OCI-M2 (cell line): ENCODE measurements around the gene IL15RA.

Experiments
- DNase-seq: peaks from one replicate; lab custom pipeline; 2025; ENCODE audit not compliant: unreplicated experiment; lab: John Stamatoyannopoulos, UW

IL15RA gene, protein sequence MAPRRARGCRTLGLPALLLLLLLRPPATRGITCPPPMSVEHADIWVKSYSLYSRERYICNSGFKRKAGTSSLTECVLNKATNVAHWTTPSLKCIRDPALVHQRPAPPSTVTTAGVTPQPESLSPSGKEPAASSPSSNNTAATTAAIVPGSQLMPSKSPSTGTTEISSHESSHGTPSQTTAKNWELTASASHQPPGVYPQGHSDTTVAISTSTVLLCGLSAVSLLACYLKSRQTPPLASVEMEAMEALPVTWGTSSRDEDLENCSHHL

DNA sequence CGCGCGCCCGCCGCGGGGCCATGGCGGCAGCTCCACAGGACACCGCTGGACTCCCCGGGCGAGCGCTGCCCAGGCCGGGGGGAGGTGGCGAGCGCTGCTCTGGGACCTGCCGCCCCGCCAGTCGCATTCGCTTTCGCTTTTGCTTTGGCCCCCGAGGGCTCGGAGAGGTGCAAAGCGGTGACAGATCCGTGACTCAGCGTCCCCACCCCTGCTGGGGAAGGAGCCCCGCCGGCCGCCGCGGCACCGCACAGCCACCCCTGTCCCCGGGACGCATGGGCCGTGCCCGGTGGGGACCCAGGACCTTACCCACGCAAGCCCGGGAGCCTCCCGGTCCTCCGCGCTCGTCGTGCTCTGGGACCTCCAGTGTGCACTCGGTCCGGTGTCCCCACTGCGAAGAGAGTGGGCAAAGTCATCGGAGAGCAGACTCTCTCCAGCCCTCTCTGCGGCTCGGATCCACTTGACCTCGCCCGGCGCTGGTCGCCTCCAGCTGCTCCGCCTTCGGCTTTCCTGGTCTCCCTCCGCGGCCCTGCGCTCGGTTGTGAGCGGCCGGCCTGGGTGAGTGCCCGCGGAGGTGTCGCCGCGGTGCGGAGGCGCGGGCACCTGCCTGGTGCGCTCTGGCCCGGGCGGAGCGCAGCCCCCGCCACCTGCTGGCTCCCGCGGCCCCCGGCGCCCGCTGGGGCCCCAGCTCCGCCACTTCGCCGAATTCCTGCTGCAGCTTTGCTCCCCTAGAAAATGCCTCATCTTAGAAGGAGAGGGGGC lies at the start of gene IL15RA:
IL15RA (minus strand) TSS at position 73 of the 759 bp plus-strand sequence; CDS start at position 22, 51 bp downstream.
- peak; percentile 3 for DNase-seq

- DNase-seq: no peak
Measured at GRCh38 chr10:6025683-6026255, 48.4 kb upstream of the IL15RA start.

GRCh38 chr10:6024334-6024682 lies 47.0 kb upstream of the IL15RA start:
- no peak for DNase-seq

DNA sequence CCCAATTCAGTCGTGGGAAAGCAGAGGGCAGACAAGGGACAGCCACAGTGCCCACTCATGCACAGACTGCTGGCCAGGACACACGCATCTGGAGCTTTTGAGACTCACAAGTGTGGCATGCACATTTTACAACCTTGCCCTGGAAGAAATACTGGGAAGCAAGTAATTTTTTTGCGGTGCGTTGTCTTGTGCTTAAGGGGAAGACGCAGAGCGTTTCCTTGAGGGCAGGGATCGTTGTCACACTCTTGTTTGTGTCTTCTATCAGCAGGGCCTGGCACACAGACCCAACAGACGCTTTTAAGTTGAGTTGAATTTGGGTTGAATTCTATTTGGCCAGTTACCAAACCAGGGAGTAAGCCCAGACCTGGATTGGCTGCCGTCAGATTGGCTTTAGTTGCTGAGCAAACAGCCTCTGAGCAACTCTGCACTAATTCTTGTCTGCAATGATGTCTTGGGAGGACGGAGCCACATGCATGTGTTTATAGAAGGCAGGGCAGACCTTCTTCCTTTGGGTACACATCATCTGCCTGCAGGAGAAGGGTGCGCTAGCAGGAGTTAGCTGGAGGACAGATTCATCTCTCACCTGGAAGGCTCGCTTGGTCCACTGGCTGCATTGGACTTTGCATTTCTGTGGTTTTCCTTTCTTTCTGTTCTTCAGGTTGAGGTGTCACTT lies 46.5 kb upstream of the IL15RA start:
- DNase-seq: no peak

GRCh38 chr10:6022660-6023059 lies 45.3 kb upstream of the IL15RA start:
- DNase-seq: no peak

- no peak for DNase-seq
Measured at GRCh38 chr10:6020826-6021225, 43.5 kb upstream of the IL15RA start.

GRCh38 chr10:6019796-6020195 lies 42.5 kb upstream of the IL15RA start:
- DNase-seq: no peak

DNA sequence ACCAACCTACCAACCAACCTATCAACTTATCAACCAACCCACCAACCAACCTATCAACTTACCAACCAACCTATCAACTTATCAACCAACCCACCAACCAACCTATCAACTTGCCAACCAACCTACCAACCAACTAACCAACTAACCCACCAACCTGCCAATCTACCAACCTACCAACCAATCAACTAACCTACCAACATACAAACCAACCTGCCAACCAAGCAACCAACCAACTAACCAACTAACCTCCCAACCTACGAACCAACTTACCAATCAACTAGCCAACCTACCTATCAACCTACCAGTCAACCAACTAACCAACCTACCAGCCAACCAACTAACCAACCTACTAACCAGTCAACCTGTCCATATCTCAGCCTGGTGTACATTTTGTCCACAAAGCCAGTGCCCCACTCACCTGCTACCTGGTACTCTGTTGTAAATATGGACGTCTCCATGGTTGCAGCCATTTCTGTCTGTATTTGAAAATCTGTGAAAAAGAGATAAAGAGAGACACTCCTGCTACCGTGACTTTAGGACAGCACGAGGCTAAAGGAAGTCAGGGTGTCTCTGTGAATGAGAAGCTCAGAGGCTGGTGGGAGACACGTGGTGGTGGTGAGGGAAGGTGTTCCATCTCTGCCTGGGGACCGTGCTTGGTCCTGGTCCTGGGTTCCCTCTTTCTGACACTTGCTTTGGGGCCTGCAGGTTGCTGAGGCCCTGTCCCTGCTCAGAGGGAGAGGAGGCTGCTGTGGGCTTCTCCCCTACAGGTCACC lies 41.9 kb upstream of the IL15RA start:
- DNase-seq: no peak

DNA sequence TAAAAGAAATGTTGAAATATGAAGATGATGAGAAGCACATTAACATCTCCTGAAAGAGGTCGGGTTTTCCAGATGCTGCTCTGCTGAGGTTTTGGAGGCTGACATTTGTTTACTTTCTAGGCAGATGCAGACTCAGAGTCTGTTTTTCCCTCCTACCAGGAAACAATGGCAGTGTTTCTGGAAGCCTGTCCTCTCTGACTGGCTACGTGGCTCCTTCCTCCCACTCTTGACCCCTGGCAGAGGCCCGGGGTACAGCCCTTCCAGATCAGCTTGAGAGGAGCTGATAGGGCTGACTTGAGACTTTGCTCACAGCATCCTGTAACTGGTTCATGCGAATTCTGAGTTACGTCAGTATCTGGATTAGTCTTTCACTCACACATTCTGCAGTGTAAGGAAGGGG lies 41.1 kb upstream of the IL15RA start:
- no peak for DNase-seq

DNA sequence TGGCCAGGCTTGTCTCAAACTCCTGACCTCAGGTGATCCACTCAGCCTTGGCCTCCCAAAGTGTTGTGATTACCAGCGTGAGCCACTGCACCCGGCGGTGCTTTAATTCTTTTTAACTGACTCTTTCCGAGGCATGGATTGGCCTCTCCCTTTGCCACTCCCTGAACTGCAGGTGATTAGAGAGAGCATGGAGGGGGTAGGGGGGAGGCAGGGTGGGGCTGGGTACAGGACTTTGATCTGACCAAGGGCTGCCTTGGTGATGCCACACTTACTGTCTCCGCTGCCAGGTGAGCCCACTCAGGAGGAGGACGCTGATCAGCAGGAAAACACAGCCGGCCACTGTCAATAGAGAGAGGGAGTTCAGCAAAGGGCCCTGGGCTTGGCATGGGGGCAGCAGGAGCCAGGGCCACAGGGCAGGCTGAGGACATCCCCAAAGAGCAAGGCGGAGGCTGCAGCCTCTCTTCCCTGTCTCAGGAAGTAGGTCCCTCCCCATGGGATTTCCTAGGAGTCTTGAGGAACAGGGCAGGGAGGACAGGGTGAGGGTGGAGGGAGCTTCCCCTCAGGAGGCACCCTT lies 40.5 kb upstream of the IL15RA start:
- no peak for DNase-seq

GRCh38 chr10:6014241-6014761 lies 37.0 kb upstream of the IL15RA start:
- DNase-seq: no peak

- DNase-seq: no peak
Measured at GRCh38 chr10:6013413-6014192, 36.3 kb upstream of the IL15RA start.

DNA sequence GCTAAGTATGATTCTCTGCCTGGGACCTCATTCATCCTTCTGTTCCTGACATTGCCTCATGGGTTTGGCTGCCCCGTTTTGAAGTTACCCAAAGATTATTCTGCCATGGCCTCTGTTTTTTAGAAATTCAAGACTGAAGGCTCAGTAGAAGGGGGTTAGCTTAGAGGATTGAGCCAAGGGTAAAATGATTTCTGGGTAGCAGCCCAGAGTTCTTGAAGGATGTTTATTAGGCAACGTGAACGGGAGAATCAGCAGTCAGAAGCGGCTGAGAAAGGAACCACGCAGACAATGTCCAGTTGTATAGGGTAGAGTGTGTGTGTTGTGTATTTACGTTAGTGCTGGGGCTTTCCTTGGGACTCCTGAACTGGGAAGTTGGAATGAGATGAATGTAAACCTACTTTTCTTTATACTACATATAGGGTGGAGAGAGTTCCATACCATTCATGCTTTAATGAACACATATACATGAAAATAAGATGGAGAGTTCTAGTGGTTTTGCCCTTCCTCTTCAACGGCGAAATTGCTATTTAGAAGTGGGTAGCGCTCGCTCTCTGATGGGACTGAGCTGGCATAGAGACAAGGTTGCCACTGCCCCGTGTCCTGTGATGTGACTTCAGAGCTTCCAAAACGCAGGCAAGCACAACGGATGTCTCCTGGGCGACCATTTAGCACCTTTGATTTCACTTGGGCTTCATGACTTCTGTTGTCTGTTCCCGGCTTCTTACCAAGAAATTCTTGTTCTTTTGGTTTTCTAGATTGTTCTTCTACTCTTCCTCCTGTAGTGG lies 35.0 kb upstream of the IL15RA start:
- no peak for DNase-seq

DNA sequence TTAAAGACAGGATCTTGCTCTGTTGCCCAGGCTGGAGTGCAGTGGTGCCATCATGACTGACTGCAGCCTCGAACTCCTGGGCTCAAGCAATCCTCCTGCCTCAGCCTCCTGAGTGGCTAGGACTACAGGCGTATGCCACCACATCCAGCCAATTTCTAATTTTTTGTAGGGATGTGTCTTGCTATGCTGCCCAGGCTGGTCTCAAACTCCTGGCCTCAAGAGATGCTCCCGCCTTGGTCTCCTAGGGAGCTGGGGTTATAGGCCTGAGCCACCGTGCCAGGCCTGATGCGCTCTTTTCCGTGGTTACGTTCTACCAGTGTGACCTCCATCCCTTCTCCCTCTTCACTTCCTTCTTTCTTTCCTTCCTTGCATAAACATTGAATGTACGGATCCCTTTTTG lies 34.2 kb upstream of the IL15RA start:
- DNase-seq: no peak

DNA sequence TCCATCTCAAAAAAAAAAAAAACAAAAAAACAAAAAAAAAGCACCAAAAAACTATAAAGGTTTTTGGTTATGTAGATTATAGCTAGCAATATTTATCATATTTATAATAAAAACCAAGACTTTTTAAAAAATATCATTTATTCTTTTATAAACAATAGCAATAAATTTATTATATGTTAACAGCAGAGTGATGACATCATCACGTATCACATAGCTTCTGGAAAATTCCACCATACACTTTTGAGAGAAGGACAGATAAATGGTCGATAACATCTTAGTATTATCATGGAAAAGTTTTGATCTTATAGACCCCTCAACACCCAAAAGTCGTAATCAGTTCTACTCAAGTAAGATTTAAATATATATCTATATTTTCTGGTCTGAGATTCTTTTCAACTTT lies 33.2 kb upstream of the IL15RA start:
- DNase-seq: no peak

GRCh38 chr10:6009961-6010360 lies 32.6 kb upstream of the IL15RA start:
- no peak for DNase-seq

GRCh38 chr10:6009150-6009549 lies 31.8 kb upstream of the IL15RA start:
- DNase-seq: no peak

DNA sequence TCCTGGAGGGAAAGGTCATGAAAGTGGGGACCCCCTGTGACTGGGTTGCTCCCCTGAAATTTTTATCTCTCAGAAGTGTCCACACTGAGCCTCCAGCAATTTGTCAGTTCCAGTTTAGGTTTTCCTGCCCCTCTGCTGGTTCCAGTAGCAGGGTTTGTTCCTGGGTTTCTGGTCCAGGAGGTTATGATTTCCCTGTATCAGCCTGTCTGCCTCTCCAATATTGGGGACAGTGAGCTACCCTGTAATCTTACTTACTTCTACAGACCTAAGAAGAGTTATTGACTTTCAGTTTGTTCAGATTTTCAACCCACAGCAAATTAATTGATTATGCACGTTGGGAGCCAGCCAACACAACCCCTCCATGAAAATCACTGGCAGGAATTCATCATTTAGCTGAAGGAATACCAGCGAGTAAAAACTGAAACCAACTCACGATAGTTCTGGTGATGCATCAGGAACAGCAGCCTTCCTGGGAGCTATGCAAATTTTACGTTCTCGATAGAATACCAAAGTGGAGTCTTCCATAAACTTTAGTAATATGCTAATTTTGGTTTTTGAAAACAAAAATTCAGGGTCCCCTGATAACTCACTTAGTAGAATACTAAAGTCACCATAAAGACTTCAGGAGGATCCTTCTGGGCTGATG lies 31.3 kb upstream of the IL15RA start:
- no peak for DNase-seq
